Peyer's patch (tissue), 4 donors: Measurements from ENCODE around the gene FBLN7.

ENCODE experiments used
- POLR2A ChIP-seq, 2 donors: fragments of 450-650 bp; IDR thresholded peaks; one replicate each; pipeline ENCODE4 v1.5.1; 2017; ENCODE audit warnings: antibody characterized with exemption in 2 of 2, mild to moderate bottlenecking in 2 of 2, moderate library complexity in 2 of 2
- TF ChIP-seq, protein P1 (sequence below), 6 experiments: fragments of 450-650 bp in 4 of 6; fragments of 200-600 bp in 2 of 6; sonication (generic) in 1 of 6; IDR thresholded peaks; one replicate each; pipeline ENCODE4 v1.5.1; 2017 to 2019; ENCODE audit warnings: antibody characterized with exemption in 6 of 6, mild to moderate bottlenecking in 3 of 6, moderate library complexity in 1 of 6

DNA sequence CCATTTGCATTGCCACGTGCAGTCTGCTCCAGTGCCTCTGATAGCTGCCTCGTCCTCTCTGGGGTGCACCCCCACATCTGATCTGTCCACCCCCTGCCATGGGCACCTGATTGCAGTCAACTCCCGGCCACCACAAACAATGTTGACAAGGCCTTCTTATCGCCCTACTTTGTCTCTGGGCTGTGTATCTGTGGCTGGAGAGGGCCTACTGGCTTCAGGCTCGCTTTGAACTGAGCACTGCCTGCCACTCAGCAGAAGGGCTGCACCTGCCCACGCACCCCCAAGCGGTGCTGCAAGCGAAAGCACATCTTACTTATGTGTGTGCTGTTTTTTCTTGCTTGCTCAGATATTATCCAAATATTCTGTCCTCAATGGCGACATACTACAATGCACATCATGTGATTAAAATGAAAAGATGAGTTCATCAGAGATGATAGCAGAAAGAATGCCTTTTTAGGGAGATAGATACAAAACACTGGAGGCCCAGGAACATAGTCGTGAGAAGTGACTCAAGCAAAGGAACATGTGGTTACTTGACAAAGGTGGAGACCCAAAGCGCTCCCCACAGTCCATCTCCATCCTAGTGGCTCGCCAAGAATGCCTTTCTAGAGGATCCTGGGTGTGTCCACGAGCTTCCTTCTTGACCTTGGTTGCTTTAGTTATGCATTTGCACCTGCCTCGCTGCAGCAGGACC, 28.8 kb downstream of the FBLN7 start:
- TF ChIP-seq, protein P1, sequence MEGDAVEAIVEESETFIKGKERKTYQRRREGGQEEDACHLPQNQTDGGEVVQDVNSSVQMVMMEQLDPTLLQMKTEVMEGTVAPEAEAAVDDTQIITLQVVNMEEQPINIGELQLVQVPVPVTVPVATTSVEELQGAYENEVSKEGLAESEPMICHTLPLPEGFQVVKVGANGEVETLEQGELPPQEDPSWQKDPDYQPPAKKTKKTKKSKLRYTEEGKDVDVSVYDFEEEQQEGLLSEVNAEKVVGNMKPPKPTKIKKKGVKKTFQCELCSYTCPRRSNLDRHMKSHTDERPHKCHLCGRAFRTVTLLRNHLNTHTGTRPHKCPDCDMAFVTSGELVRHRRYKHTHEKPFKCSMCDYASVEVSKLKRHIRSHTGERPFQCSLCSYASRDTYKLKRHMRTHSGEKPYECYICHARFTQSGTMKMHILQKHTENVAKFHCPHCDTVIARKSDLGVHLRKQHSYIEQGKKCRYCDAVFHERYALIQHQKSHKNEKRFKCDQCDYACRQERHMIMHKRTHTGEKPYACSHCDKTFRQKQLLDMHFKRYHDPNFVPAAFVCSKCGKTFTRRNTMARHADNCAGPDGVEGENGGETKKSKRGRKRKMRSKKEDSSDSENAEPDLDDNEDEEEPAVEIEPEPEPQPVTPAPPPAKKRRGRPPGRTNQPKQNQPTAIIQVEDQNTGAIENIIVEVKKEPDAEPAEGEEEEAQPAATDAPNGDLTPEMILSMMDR (IDR thresholded peaks at IDR 0.05), result no peak
- no peak for TF ChIP-seq POLR2A (IDR thresholded peaks at IDR 0.05)
